ENCODE results near the gene EYS.

DNA sequence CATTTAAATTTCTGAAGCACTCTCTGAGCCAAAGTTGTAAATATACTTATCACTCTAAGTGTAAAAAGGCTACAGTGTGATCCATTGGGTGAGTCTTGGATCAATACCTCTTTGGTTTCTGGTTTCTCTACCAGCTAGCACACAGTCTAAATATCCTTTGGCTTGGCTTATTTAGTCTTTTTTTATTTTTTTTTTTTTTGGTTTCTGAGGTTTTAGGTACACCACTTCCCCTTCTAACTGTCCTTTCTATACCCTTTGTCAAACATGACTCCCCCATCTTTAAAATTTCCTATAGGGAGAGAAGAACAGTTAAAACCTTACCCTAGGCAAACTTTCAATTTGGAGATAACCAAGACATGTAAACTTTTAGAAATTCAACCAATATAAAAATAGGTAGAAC is 1692.4 kb downstream of the EYS start:
- TF ChIP-seq EZH2 (IDR thresholded peaks at IDR 0.05) (no peak), POLR2A (IDR thresholded peaks at IDR 0.05; ENCODE audit: borderline replicate concordance, extremely low read depth, insufficient read depth, insufficient read length) (no peak), CEBPB (IDR thresholded peaks at IDR 0.05; ENCODE audit: low read depth) (no peak), YY1 (IDR thresholded peaks at IDR 0.05; ENCODE audit: extremely low read depth, insufficient replicate concordance, low read depth, low read length) (no peak), RAD21 (IDR thresholded peaks at IDR 0.05; ENCODE audit: low read depth) (no peak), SRF (IDR thresholded peaks at IDR 0.05; ENCODE audit: low read depth) (no peak), JUND (IDR thresholded peaks at IDR 0.05) (no peak), ZFX (IDR thresholded peaks at IDR 0.05) (no peak), EZH2phosphoT487 (IDR thresholded peaks at IDR 0.05; ENCODE audit: borderline replicate concordance) (no peak), ELF1 (IDR thresholded peaks at IDR 0.05; ENCODE audit: borderline replicate concordance, low read depth) (no peak), SIN3A (IDR thresholded peaks at IDR 0.05; ENCODE audit: low read depth) (no peak)
- TF ChIP-seq, protein P1, sequence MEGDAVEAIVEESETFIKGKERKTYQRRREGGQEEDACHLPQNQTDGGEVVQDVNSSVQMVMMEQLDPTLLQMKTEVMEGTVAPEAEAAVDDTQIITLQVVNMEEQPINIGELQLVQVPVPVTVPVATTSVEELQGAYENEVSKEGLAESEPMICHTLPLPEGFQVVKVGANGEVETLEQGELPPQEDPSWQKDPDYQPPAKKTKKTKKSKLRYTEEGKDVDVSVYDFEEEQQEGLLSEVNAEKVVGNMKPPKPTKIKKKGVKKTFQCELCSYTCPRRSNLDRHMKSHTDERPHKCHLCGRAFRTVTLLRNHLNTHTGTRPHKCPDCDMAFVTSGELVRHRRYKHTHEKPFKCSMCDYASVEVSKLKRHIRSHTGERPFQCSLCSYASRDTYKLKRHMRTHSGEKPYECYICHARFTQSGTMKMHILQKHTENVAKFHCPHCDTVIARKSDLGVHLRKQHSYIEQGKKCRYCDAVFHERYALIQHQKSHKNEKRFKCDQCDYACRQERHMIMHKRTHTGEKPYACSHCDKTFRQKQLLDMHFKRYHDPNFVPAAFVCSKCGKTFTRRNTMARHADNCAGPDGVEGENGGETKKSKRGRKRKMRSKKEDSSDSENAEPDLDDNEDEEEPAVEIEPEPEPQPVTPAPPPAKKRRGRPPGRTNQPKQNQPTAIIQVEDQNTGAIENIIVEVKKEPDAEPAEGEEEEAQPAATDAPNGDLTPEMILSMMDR (IDR thresholded peaks at IDR 0.05 in 2 of 3, conservative IDR thresholded peaks at IDR 0.05 in 1 of 3; ENCODE audit: borderline replicate concordance in 1 of 3, insufficient read depth in 1 of 3, low read depth in 2 of 3, low read length in 2 of 3), result no peak
- TF ChIP-seq, protein P2, sequence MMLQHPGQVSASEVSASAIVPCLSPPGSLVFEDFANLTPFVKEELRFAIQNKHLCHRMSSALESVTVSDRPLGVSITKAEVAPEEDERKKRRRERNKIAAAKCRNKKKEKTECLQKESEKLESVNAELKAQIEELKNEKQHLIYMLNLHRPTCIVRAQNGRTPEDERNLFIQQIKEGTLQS (IDR thresholded peaks at IDR 0.05), result no peak
- TF ChIP-seq, protein P3, sequence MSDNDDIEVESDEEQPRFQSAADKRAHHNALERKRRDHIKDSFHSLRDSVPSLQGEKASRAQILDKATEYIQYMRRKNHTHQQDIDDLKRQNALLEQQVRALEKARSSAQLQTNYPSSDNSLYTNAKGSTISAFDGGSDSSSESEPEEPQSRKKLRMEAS (IDR thresholded peaks at IDR 0.05), result no peak
